GM12864 (cell line): Measurements from ENCODE around the gene MPRIP.
"Not testable (repeated sequence)": the region's sequence is repeated elsewhere in the genome, so short reads cannot be mapped to it uniquely, and the experiment has no call there.

ENCODE experiments used
- DNase-seq: peaks from one replicate; pipeline ENCODE4 v3.0.0-alpha.2; 2011; ENCODE audit warnings: low read depth
- H3K4me3 ChIP-seq: 2 replicates; pipeline ENCODE4 v1.5.1; 2011; ENCODE audit warnings: mild to moderate bottlenecking, low read depth, low read length, control low read depth
- CTCF ChIP-seq: IDR thresholded peaks from 2 replicates; pipeline ENCODE4 v1.5.1; 2011; ENCODE audit warnings: low read depth, mild to moderate bottlenecking, moderate library complexity, low read length, control low read depth, inconsistent platforms; ENCODE audit errors: missing control alignments

Gene MPRIP

GRCh38 chr17:17014748-17015124 lies 27.5 kb upstream of the MPRIP start:
- not testable (repeated sequence) for DNase-seq, H3K4me3 ChIP-seq

- TF ChIP-seq CTCF = no peak
- DNase-seq = no peak
- H3K4me3 ChIP-seq = no peak overlapping the region
Measured at GRCh38 chr17:17015230-17015629, 27.0 kb upstream of the MPRIP start.

GRCh38 chr17:17016199-17017197 lies 25.8 kb upstream of the MPRIP start:
- not testable (repeated sequence) for H3K4me3 ChIP-seq
- peak; percentile 13 for DNase-seq

- TF ChIP-seq CTCF = no peak
- H3K4me3 ChIP-seq = no peak overlapping the region
- no peak for DNase-seq
Measured at GRCh38 chr17:17017343-17018014, 24.8 kb upstream of the MPRIP start.

DNA sequence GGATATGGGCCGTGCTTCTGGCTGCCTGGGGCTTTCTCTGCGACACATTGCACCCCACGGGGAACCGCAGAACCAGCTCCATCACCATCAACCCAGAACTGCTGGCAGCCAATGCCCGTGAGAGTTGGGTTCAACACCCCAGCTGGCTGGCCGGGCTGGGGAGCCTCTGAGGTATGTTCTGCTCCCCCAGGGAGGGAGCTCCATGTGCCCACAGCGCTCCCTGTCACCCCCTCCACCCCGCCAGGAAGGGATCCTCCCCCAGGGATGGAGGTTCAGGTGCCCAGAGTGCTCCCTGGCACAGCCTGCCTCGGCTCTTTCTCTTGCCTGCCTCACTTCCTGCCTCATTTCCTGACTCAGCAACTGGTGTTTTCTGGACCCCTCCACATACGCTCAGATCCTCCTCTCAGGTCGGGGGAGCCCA lies 24.2 kb upstream of the MPRIP start:
- H3K4me3 ChIP-seq = no peak overlapping the region
- no peak for DNase-seq
- TF ChIP-seq CTCF = no peak

DNA sequence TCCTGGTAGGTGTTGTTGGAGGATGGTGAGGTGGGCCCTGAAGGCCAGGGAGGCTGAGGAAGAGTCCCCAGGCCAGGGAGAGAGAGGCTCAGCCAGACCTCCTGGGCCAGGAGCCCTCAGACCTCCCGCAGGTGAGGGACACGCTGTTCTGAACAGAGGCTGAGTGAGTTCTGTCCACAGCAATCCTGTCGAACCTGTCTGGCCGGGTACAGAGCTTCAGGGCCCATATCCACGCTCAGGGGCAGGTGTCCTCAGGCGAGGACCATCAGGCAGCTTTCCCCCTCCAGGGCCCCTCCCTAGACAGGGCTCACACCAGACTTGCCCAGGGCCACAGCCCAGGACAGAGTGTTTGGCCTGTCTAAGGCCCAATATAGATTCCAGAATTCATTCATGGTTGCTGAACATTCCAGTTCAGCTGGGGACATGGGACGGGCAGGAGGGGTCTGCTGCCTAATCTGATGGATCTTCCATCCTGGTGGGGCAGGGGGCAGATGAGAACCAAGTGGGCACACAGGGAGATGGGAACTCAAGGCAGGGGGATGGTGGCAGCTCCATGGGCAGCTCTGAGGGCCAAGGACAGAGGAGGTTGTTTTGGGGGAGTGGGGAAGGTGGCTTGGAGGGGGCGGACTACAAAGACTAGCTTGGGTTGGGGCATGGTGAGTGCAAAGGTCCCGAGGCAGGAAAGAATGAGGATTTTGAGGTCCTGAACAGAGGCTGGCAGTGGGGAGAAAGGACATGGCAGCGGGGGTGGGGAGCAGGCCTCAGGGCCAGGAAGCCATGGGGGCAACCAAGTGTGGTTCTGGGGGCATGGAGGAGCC lies 23.4 kb upstream of the MPRIP start:
- DNase-seq = no peak
- TF ChIP-seq CTCF = no peak
- H3K4me3 ChIP-seq = no peak overlapping the region

- no peak for TF ChIP-seq CTCF
- DNase-seq = no peak
- no peak overlapping the region for H3K4me3 ChIP-seq
Measured at GRCh38 chr17:17019430-17019762, 22.9 kb upstream of the MPRIP start.
